Large intestine (tissue), 3 donors: ENCODE data around the gene MKLN1. TPM values are rescaled to one million over a fixed set of nuclear protein-coding genes. Genes with fewer than 3 reads are reported as not detected.

Experiments used
- DNase-seq, 2 donors: peaks; one replicate each; pipeline versions ENCODE4 v3.0.0 to v3.0.0-alpha.2; 2013
- H3K27ac ChIP-seq: one replicate; pipeline ENCODE4 v1.5.1; 2013; ENCODE audit warnings: low read length
- H3K27me3 ChIP-seq: 2 replicates; pipeline ENCODE4 v1.6.1; 2013; ENCODE audit warnings: low read length; ENCODE audit not compliant: control insufficient read depth, insufficient read depth
- H3K36me3 ChIP-seq: 2 replicates; pipeline ENCODE4 v1.6.1; 2013; ENCODE audit warnings: low read length; ENCODE audit not compliant: control insufficient read depth, insufficient read depth
- H3K4me1 ChIP-seq: one replicate; pipeline ENCODE4 v1.6.1; 2013; ENCODE audit warnings: low read length; ENCODE audit not compliant: control insufficient read depth, insufficient read depth
- H3K4me3 ChIP-seq: one replicate; pipeline ENCODE4 v1.5.1; 2013; ENCODE audit warnings: low read length
- H3K9me3 ChIP-seq: one replicate; pipeline ENCODE4 v1.6.1; 2013; ENCODE audit warnings: mild to moderate bottlenecking, low read depth, low read length, moderate library complexity; ENCODE audit not compliant: control insufficient read depth
- WGBS: methylation state at CpG from one replicate; pipeline ENCODE4 v1.1.5; 2013; ENCODE audit warnings: low lambda C conversion rate; ENCODE audit not compliant: insufficient coverage; 5-methylcytosine and 5-hydroxymethylcytosine counted together
- polyA plus RNA-seq: library from polyadenylated mRNA; unstranded; fragments of 120-200 nt; gene quantifications from one replicate; pipeline ENCODE4 v1.2.1, GENCODE V29; 2013

The MKLN1 gene
- polyA plus RNA-seq, 1 donor = 31.3 TPM

DNA sequence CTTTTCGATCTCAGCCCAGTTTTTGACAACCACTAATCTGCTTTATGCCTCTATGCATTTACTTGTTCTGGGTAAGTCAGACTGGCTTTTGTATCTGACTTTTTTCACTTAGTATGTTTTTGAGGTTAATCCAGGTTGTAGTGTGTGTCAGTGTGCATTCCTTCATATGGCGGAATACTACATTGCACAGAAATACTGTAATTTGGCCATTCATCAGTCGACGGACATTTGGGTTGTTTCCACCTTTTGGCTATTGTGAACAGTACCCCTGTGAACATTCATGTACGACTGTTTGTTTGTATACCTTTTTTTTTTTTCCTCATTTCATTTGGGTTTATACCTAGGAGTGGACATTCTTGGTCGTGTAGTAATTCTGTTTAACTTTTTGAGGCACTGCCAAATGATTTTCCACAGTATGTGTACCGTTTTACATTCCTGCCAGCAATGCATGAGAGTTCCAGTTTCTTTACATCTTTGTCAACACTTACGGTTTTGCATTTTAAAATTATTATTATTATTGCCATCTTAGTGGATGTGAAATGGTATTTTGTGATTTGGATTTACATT lies 57.4 kb downstream of the MKLN1 start:
- Histone ChIP-seq H3K27ac (no peak overlapping the region), H3K9me3 (no peaks in the 10 kb centered on the region), H3K36me3 (peaks cover 3% of the 10 kb centered on the region), H3K27me3 (no peaks in the 10 kb centered on the region), H3K4me3 (no peak overlapping the region), H3K4me1 (no peaks in the 10 kb centered on the region)
- 90% methylated on average over 2 of the region's 8 CpGs for WGBS
- DNase-seq = no peak

DNA sequence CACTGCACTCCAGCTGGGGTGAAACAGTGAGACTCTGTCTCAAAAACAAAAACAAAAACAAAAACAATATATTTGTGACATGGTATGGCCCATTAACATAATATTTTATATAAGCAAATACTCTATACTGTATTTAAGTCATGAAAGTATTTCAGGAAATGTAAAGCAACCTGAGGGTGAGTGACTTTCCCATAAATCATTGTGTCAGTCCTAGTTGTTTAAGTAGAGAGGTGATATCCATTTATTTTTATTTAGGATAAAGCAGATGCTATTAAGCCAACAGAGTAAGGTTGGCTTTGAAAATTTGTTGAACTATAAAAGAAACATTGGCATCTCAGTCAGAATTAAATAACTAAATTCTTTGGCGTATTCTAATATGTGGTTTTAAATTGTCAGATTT lies 60.5 kb downstream of the MKLN1 start:
- Histone ChIP-seq H3K27ac (no peak overlapping the region), H3K9me3 (no peaks in the 10 kb centered on the region), H3K36me3 (peaks cover 8% of the 10 kb centered on the region), H3K4me1 (no peaks in the 10 kb centered on the region), H3K27me3 (no peaks in the 10 kb centered on the region), H3K4me3 (no peak overlapping the region)
- DNase-seq = no peak
- no CpG with 5 or more reads among the region's 1 CpG for WGBS

DNA sequence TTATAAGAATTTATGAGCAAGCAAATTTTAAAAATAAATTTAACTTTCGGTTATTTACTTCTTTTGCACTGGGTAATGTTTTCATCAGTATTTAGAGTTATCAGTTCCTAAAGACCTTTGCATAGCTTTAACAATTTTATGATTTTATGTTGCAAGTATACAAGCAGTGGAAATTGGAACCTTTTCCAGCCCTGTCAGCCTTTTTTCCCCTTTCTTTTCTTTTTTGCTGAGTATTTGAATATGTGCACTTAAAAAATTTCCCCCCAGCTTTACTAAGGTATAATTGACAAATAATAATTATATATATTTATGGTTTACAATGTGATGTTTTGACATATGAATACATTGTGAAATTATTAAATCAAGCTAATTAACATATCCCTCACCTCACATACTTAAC lies 62.6 kb downstream of the MKLN1 start:
- Histone ChIP-seq H3K9me3 (no peaks in the 10 kb centered on the region), H3K36me3 (peaks cover 8% of the 10 kb centered on the region), H3K27me3 (no peaks in the 10 kb centered on the region), H3K4me1 (no peaks in the 10 kb centered on the region), H3K27ac (peak overlapping the region; percentile 24), H3K4me3 (no peak overlapping the region)
- peak; percentile 9 to 41 for DNase-seq
- WGBS = 60% methylated on average over 1 of the region's 1 CpG

- H3K4me3 ChIP-seq = no peak overlapping the region
- peak overlapping the region; percentile 24 for H3K27ac ChIP-seq
- WGBS = 95% methylated on average over 2 of the region's 2 CpGs
Observed at GRCh38 chr7:131391145-131391544, 63.5 kb downstream of the MKLN1 start.

GRCh38 chr7:131400681-131401176 lies 73.1 kb downstream of the MKLN1 start:
- H3K27ac ChIP-seq = no peak overlapping the region
- H3K27me3 ChIP-seq = no peaks in the 10 kb centered on the region
- no peak overlapping the region for H3K4me3 ChIP-seq
- H3K36me3 ChIP-seq = peaks cover 23% of the 10 kb centered on the region
- H3K9me3 ChIP-seq = no peaks in the 10 kb centered on the region
- no CpG with 5 or more reads among the region's 1 CpG for WGBS
- H3K4me1 ChIP-seq = peaks cover 4% of the 10 kb centered on the region
- peak in 1 of 2 donors; percentile 5 for DNase-seq

More at GRCh38 chr7:131391145-131391544, 63.5 kb downstream of the MKLN1 start:
- H3K36me3 ChIP-seq = peaks cover 8% of the 10 kb centered on the region
- no peaks in the 10 kb centered on the region for H3K27me3 ChIP-seq
- no peaks in the 10 kb centered on the region for H3K4me1 ChIP-seq
- DNase-seq = no peak
- no peaks in the 10 kb centered on the region for H3K9me3 ChIP-seq

DNA sequence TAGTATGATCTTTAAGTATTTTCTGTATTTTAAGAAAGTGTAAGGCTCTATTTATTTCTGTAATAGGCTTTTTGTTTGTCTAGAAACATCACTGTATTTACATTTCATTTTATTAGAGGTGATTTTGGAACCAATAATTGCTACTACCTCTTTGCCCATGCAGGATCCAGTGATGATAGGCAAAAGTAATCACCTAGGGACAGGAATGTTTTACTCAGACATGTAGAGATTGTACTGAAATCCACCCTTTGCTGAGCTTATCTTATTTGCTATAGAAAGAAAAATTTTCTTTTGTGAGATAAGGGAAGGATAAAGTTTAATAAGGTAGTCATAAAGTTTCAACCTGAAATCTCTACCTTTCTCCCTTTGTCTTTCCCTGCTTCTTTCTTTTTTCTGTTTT lies 73.5 kb downstream of the MKLN1 start:
- Histone ChIP-seq H3K36me3 (peaks cover 23% of the 10 kb centered on the region), H3K27me3 (no peaks in the 10 kb centered on the region), H3K9me3 (no peaks in the 10 kb centered on the region), H3K4me3 (no peak overlapping the region), H3K4me1 (peaks cover 4% of the 10 kb centered on the region), H3K27ac (no peak overlapping the region)
- DNase-seq = peak in 1 of 2 donors; percentile 17

DNA sequence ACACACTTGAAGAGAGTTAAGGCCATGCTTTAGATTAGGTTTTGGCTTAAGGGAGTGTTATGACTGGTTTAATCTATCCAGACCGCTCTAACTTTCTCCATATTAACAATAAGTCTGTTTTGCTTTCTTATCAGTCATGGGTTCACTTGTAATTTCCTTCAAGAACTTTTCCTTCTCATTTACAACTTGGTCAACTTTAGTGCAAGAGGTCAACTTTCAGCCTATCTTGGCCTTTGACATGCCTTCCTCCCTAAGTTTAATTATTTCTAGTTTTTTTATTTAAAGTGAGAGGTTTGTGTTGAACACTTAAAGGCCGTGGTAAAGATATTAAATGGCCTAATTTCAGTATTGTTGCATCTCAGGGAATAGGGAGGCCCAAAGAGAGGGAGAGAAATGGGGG lies 75.6 kb downstream of the MKLN1 start:
- no peak overlapping the region for H3K27ac ChIP-seq
- WGBS = 100% methylated on average over 2 of the region's 2 CpGs
- H3K4me1 ChIP-seq = peaks cover 4% of the 10 kb centered on the region
- H3K4me3 ChIP-seq = no peak overlapping the region
- DNase-seq = no peak
- peaks cover 20% of the 10 kb centered on the region for H3K36me3 ChIP-seq
- no peaks in the 10 kb centered on the region for H3K9me3 ChIP-seq
- H3K27me3 ChIP-seq = no peaks in the 10 kb centered on the region

GRCh38 chr7:131404226-131404911 lies 76.7 kb downstream of the MKLN1 start:
- WGBS = 100% methylated on average over 1 of the region's 7 CpGs
- H3K4me1 ChIP-seq = peaks cover 4% of the 10 kb centered on the region

DNA sequence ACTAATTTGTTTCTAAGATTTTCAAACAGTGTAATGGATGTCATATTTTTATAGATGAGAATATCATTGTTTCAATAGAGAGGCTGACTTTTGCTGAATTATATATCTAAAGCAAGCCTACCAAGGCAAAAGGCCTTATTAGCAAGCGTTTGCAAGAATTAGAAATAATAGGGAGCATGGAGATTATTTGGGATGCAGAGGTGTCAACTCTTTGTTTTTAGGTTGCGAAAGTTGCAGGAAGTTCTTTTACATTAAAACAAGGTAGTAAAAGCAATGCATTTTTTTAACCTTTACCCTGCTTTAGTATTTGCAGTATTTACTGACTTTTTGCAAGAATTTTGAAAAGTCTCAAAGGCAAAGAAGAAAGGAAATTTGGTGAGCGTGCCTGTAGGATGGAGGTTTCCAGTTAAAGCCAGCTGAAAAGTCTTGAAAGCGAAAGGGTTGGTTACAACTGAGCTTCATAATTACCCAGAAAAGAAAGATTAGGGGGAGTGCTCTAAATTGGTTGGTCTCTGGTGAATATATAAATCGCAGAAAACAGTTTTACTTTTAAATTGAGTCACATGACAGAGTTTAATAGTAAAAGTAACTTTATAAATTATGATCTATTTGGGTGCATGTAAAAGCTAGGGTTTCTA lies 81.6 kb downstream of the MKLN1 start:
- Histone ChIP-seq H3K4me3 (no peak overlapping the region), H3K36me3 (peaks cover 18% of the 10 kb centered on the region), H3K4me1 (no peaks in the 10 kb centered on the region), H3K27me3 (no peaks in the 10 kb centered on the region), H3K27ac (no peak overlapping the region), H3K9me3 (no peaks in the 10 kb centered on the region)
- 97% methylated on average over 5 of the region's 5 CpGs for WGBS
- DNase-seq = no peak

More at GRCh38 chr7:131404226-131404911, 76.7 kb downstream of the MKLN1 start:
- Histone ChIP-seq H3K9me3 (no peaks in the 10 kb centered on the region), H3K36me3 (peaks cover 18% of the 10 kb centered on the region), H3K27ac (no peak overlapping the region), H3K27me3 (no peaks in the 10 kb centered on the region), H3K4me3 (no peak overlapping the region)
- DNase-seq = no peak

DNA sequence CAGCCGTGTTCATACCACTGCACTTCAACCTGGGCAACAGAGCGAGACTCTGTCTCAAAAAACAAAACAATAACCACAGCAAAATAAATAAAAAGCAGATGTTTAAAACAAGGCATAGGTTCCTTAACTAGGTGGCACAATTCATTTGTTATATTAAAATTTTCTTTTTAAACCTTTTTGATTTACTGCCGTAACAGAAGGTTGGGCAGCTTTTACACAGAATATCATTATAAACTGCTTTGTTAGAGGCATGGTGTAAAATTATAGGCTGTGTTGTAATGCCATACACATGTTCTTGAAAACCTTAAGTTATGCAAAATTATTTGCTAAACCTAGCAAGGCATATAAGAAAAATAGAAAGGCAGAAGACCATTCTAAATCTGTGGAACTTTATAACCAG lies 84.4 kb downstream of the MKLN1 start:
- no peaks in the 10 kb centered on the region for H3K9me3 ChIP-seq
- H3K27me3 ChIP-seq = no peaks in the 10 kb centered on the region
- no peak overlapping the region for H3K27ac ChIP-seq
- H3K36me3 ChIP-seq = peaks cover 25% of the 10 kb centered on the region
- H3K4me1 ChIP-seq = no peaks in the 10 kb centered on the region
- 90% methylated on average over 1 of the region's 3 CpGs for WGBS
- H3K4me3 ChIP-seq = no peak overlapping the region
- DNase-seq = no peak
